WTC11 (cell line): ENCODE measurements around the gene OCEL1. TPM values are rescaled to one million over a fixed set of nuclear protein-coding genes. Genes with fewer than 3 reads are reported as not detected.

Experiments
- ATAC-seq: fragments of 200-7000 bp; cut with Tn5 transposase; 2 replicates; pipeline ENCODE4 v1.10.0; 2021; ENCODE audit warnings: mild to moderate bottlenecking, moderate library complexity
- CTCF ChIA-PET: fragments of 300-600 bp; sonication (Branson Sonifier 250); formaldehyde crosslinking; loops from one replicate; lab custom pipeline; 2021; ENCODE audit warnings: antibody characterized with exemption; lab: Charles Lee
- POLR2A ChIA-PET: fragments of 350-600 bp; sonication (Branson Sonifier 250); formaldehyde crosslinking; loops from one replicate; lab custom pipeline; 2021; ENCODE audit warnings: antibody characterized with exemption; lab: Charles Lee
- DNase-seq: peaks from one replicate; pipeline ENCODE4 v3.0.0; 2021; ENCODE audit warnings: low spot score
- H3K27ac Mint-ChIP-seq: 2 replicates; pipeline ENCODE4 v1.8.0; 2021; ENCODE audit warnings: mixed read lengths
- H3K27me3 Mint-ChIP-seq: 2 replicates; pipeline ENCODE4 v1.8.0; 2021; ENCODE audit warnings: low read depth, mild to moderate bottlenecking, moderate library complexity, mixed read lengths
- H3K36me3 Mint-ChIP-seq: 2 replicates; pipeline ENCODE4 v1.8.0; 2021; ENCODE audit warnings: mixed read lengths
- H3K4me1 Mint-ChIP-seq: 2 replicates; pipeline ENCODE4 v1.8.0; 2022; ENCODE audit warnings: mixed read lengths
- H3K4me3 Mint-ChIP-seq: 2 replicates; pipeline ENCODE4 v1.8.0; 2021; ENCODE audit warnings: mild to moderate bottlenecking, moderate library complexity, mixed read lengths
- H3K9me3 Mint-ChIP-seq: 2 replicates; pipeline ENCODE4 v1.8.0; 2021; ENCODE audit warnings: mixed read lengths
- ATF1 ChIP-seq: sonication (generic); formaldehyde crosslinking; IDR thresholded peaks from 2 replicates; pipeline ENCODE4 v1.8.1; 2023; ENCODE audit warnings: mild to moderate bottlenecking, moderate library complexity, missing genetic modification reagents
- ATF2 ChIP-seq: sonication (generic); formaldehyde crosslinking; IDR thresholded peaks from 2 replicates; pipeline ENCODE4 v1.8.1; 2022; ENCODE audit warnings: low read depth, missing genetic modification reagents, borderline replicate concordance
- ATF3 ChIP-seq: sonication (generic); formaldehyde crosslinking; conservative IDR thresholded peaks from 2 replicates; pipeline ENCODE4 v1.8.1; 2022; ENCODE audit warnings: mild to moderate bottlenecking, missing genetic modification reagents
- CREB1 ChIP-seq: sonication (generic); formaldehyde crosslinking; IDR thresholded peaks from 2 replicates; pipeline ENCODE4 v1.8.0; 2023; ENCODE audit warnings: mild to moderate bottlenecking, missing genetic modification reagents
- ELF4 ChIP-seq: sonication (generic); formaldehyde crosslinking; IDR thresholded peaks from 2 replicates; pipeline ENCODE4 v1.8.1; 2022; ENCODE audit warnings: low read depth, mild to moderate bottlenecking, moderate library complexity, missing genetic modification reagents
- ESRRA ChIP-seq: sonication (generic); formaldehyde crosslinking; IDR thresholded peaks from 2 replicates; pipeline ENCODE4 v1.8.1; 2022; ENCODE audit warnings: mild to moderate bottlenecking, missing genetic modification reagents, borderline replicate concordance
- GTF2I ChIP-seq: fragments of 250-450 bp; sonication (Bioruptor Pico); conservative IDR thresholded peaks from 2 replicates; pipeline ENCODE4 v1.4.0; 2021; ENCODE audit warnings: mild to moderate bottlenecking
- NR1H2 ChIP-seq: sonication (generic); formaldehyde crosslinking; IDR thresholded peaks from 2 replicates; pipeline ENCODE4 v1.9.0; 2021; ENCODE audit warnings: mild to moderate bottlenecking, moderate library complexity, missing genetic modification reagents
- PRDM15 ChIP-seq: sonication (generic); formaldehyde crosslinking; IDR thresholded peaks from 2 replicates; pipeline ENCODE4 v1.8.0; 2022; ENCODE audit warnings: missing genetic modification reagents
- PRRX2 ChIP-seq: fragments of 250-450 bp; sonication (Bioruptor Pico); IDR thresholded peaks from 2 replicates; pipeline ENCODE4 v1.8.0; 2021; ENCODE audit warnings: mild to moderate bottlenecking
- SMAD4 ChIP-seq: sonication (generic); formaldehyde crosslinking; IDR thresholded peaks from 2 replicates; pipeline ENCODE4 v1.8.0; 2022; ENCODE audit warnings: mild to moderate bottlenecking, missing genetic modification reagents
- TEAD4 ChIP-seq: sonication (generic); formaldehyde crosslinking; IDR thresholded peaks from 2 replicates; pipeline ENCODE4 v1.8.0; 2022; ENCODE audit warnings: mild to moderate bottlenecking, missing genetic modification reagents
- TP53 ChIP-seq: sonication (generic); formaldehyde crosslinking; IDR thresholded peaks from 2 replicates; pipeline ENCODE4 v1.8.1; 2023; ENCODE audit warnings: mild to moderate bottlenecking, missing genetic modification reagents
- ZBTB43 ChIP-seq: sonication (generic); formaldehyde crosslinking; IDR thresholded peaks from 2 replicates; pipeline ENCODE4 v1.8.1; 2023; ENCODE audit warnings: mild to moderate bottlenecking, missing genetic modification reagents
- ZNF138 ChIP-seq: sonication (generic); formaldehyde crosslinking; conservative IDR thresholded peaks from 2 replicates; pipeline ENCODE4 v1.8.1; 2022; ENCODE audit warnings: mild to moderate bottlenecking, moderate library complexity, missing genetic modification reagents
- ZNF219 ChIP-seq: sonication (generic); formaldehyde crosslinking; IDR thresholded peaks from 2 replicates; pipeline ENCODE4 v1.8.0; 2023; ENCODE audit warnings: missing genetic modification reagents, mild to moderate bottlenecking, borderline replicate concordance
- ZNF232 ChIP-seq: sonication (generic); formaldehyde crosslinking; IDR thresholded peaks from 2 replicates; pipeline ENCODE4 v1.8.0; 2022; ENCODE audit warnings: mild to moderate bottlenecking, missing genetic modification reagents
- ZNF396 ChIP-seq: fragments of 250-450 bp; sonication (Bioruptor Pico); IDR thresholded peaks from 2 replicates; pipeline ENCODE4 v1.8.0; 2021; ENCODE audit warnings: mild to moderate bottlenecking, moderate library complexity, borderline replicate concordance
- ZNF512 ChIP-seq: sonication (generic); formaldehyde crosslinking; IDR thresholded peaks from 2 replicates; pipeline ENCODE4 v1.8.1; 2022; ENCODE audit warnings: missing genetic modification reagents, borderline replicate concordance
- ZNF532 ChIP-seq: fragments of 250-450 bp; sonication (Bioruptor Pico); IDR thresholded peaks from 2 replicates; pipeline ENCODE4 v1.9.0; 2021; ENCODE audit warnings: mild to moderate bottlenecking, borderline replicate concordance
- ZSCAN18 ChIP-seq: fragments of 250-450 bp; sonication (Bioruptor Pico); IDR thresholded peaks from 2 replicates; pipeline ENCODE4 v2.1.2; 2022; ENCODE audit warnings: mild to moderate bottlenecking, moderate library complexity
- total RNA-seq: library from RNA; stranded (reverse); gene quantifications from 3 replicates; pipeline ENCODE4 v1.2.3, GENCODE V29; 2021

Gene OCEL1
- total RNA-seq, 1 experiment from 2014 or later: 34.0 TPM

- no peaks in the 10 kb centered on the region for H3K9me3 Mint-ChIP-seq
- ATAC-seq (no peak), DNase-seq (no peak)
- peaks cover 15% of the 10 kb centered on the region for H3K4me1 Mint-ChIP-seq
- ChIA-PET POLR2A (interaction anchor here (0.5 to 1.6 kb wide), 3 partner anchors 16 to 366 kb away, joined by 3 to 4 read pairs (median 4); no protein-coding TSS in a partner anchor), CTCF (interaction anchor here (0.6 to 2.9 kb wide), 4 partner anchors 10 to 100 kb away, joined by 3 to 12 read pairs (median 9); partner anchors contain the start of gene ANKLE1)
- H3K4me3 Mint-ChIP-seq: peak overlapping the region; percentile 89
- TF ChIP-seq TEAD4 (CRISPR knock-in tag) (no peak), ATF1 (CRISPR knock-in tag) (no peak), ATF3 (CRISPR knock-in tag) (no peak), TP53 (no peak), ESRRA (no peak), PRRX2 (CRISPR knock-in tag) (no peak), ELF4 (CRISPR knock-in tag) (no peak), ZNF138 (CRISPR knock-in tag) (no peak), PRDM15 (CRISPR knock-in tag) (no peak), SMAD4 (CRISPR knock-in tag) (no peak), GTF2I (no peak)
- peaks cover 21% of the 10 kb centered on the region for H3K36me3 Mint-ChIP-seq
- no peak overlapping the region for H3K27ac Mint-ChIP-seq
- H3K27me3 Mint-ChIP-seq: peaks cover 2% of the 10 kb centered on the region; the same call in 1 of the 2 replicates
Measured at GRCh38 chr19:17227798-17228367, 1.9 kb downstream of the OCEL1 start.

GRCh38 chr19:17229890-17230289 lies 3.9 kb downstream of the OCEL1 start:
- peak overlapping the region; percentile 80; the same call in 1 of the 2 replicates for H3K27ac Mint-ChIP-seq
- ATAC-seq (no peak), DNase-seq (no peak)
- H3K4me3 Mint-ChIP-seq: no peak overlapping the region
- CTCF ChIA-PET: interaction anchor here (1.2 to 2.9 kb wide), 2 partner anchors 14 to 25 kb away, joined by 4 to 11 read pairs; no protein-coding TSS in a partner anchor
- peaks cover 26% of the 10 kb centered on the region for H3K4me1 Mint-ChIP-seq
- peaks cover 30% of the 10 kb centered on the region for H3K36me3 Mint-ChIP-seq
- POLR2A ChIA-PET: interaction anchor here (0.6 to 1.4 kb wide), 3 partner anchors 14 to 426 kb away, joined by 3 to 7 read pairs (median 4); partner anchors contain the start of genes DDA1 and USE1
- H3K9me3 Mint-ChIP-seq: no peaks in the 10 kb centered on the region
- no peaks in the 10 kb centered on the region for H3K27me3 Mint-ChIP-seq
- TF ChIP-seq ZBTB43 (CRISPR knock-in tag) (no peak), TP53 (no peak), ZNF396 (CRISPR knock-in tag) (no peak), ATF2 (no peak), ZNF232 (no peak), ZNF532 (CRISPR knock-in tag) (no peak), PRRX2 (CRISPR knock-in tag) (no peak), ZNF512 (CRISPR knock-in tag) (no peak), ZNF219 (CRISPR knock-in tag) (no peak), ZSCAN18 (no peak), CREB1 (no peak), NR1H2 (CRISPR knock-in tag) (no peak)
